HepG2 (cell line): ENCODE results near the gene SLC4A2. TPM values are rescaled to one million over a fixed set of nuclear protein-coding genes. Genes with fewer than 3 reads are reported as not detected.
A peak's percentile ranks its signal among the peaks of the same experiment; 100 is the strongest.

Experiments
- ADNP ChIP-seq: sonication (generic); formaldehyde crosslinking; IDR thresholded peaks from 2 replicates; pipeline ENCODE4 v1.4.0; 2020; ENCODE audit warnings: missing genetic modification reagents
- AGO2 ChIP-seq: fragments of 200-400 bp; formaldehyde crosslinking; optimal IDR thresholded peaks from 2 replicates; pipeline ENCODE3; 2017; ENCODE audit warnings: mild to moderate bottlenecking, low read depth, low read length, moderate library complexity
- AKAP8 ChIP-seq: sonication (generic); formaldehyde crosslinking; IDR thresholded peaks from 2 replicates; pipeline ENCODE4 v1.5.1; 2020; ENCODE audit warnings: mild to moderate bottlenecking, missing genetic modification reagents
- ERF ChIP-seq: IDR thresholded peaks from 2 replicates; pipeline ENCODE4 v1.6.1; 2018; ENCODE audit warnings: missing biosample characterization, missing genetic modification reagents
- FOXC1 ChIP-seq: sonication (generic); formaldehyde crosslinking; IDR thresholded peaks from 2 replicates; pipeline ENCODE4 v1.8.0; 2022; ENCODE audit warnings: mild to moderate bottlenecking, missing genetic modification reagents, borderline replicate concordance
- MTF2 ChIP-seq: sonication (generic); formaldehyde crosslinking; IDR thresholded peaks from 2 replicates; pipeline ENCODE4 v1.5.0; 2020; ENCODE audit warnings: missing genetic modification reagents, borderline replicate concordance
- NPAS2 ChIP-seq: sonication (generic); formaldehyde crosslinking; IDR thresholded peaks from 2 replicates; pipeline ENCODE4 v1.8.0; 2022; ENCODE audit warnings: mild to moderate bottlenecking, missing genetic modification reagents, borderline replicate concordance
- TBX2 ChIP-seq: sonication (generic); formaldehyde crosslinking; IDR thresholded peaks from 2 replicates; pipeline ENCODE4 v1.5.0; 2020; ENCODE audit warnings: missing genetic modification reagents, mild to moderate bottlenecking, borderline replicate concordance
- ZNF10 ChIP-seq: sonication (generic); formaldehyde crosslinking; IDR thresholded peaks from 2 replicates; pipeline ENCODE4 v1.4.0; 2020; ENCODE audit warnings: mild to moderate bottlenecking, low read depth, missing genetic modification reagents, borderline replicate concordance
- ZNF484 ChIP-seq: sonication (generic); formaldehyde crosslinking; IDR thresholded peaks from 2 replicates; pipeline ENCODE4 v1.5.1; 2020; ENCODE audit warnings: mild to moderate bottlenecking, low read depth, missing genetic modification reagents, borderline replicate concordance
- ZNF530 ChIP-seq: sonication (generic); formaldehyde crosslinking; IDR thresholded peaks from 2 replicates; pipeline ENCODE4 v1.5.0; 2020; ENCODE audit warnings: low read depth, mild to moderate bottlenecking, missing genetic modification reagents
- ZNF788 ChIP-seq: sonication (generic); formaldehyde crosslinking; IDR thresholded peaks from 2 replicates; pipeline ENCODE4 v1.5.0; 2020; ENCODE audit warnings: mild to moderate bottlenecking, missing genetic modification reagents, borderline replicate concordance
- ZNF839 ChIP-seq: sonication (generic); formaldehyde crosslinking; IDR thresholded peaks from 2 replicates; pipeline ENCODE4 v1.4.0; 2020; ENCODE audit warnings: missing genetic modification reagents, mild to moderate bottlenecking, borderline replicate concordance
- ZSCAN25 ChIP-seq: sonication (generic); formaldehyde crosslinking; IDR thresholded peaks from 2 replicates; pipeline ENCODE4 v1.8.0; 2022; ENCODE audit warnings: mild to moderate bottlenecking, missing genetic modification reagents
- polyA plus RNA-seq, 8 experiments: library from polyadenylated mRNA; depleted of rRNA in 3 of 8; stranded (reverse) in 7 of 8; unstranded in 1 of 8; fragments of >200 nt; fragmentation: Illumina TruSeq in 4 of 8; extraction: Trizol in 4 of 8; gene quantifications; 2 replicates each; pipeline versions ENCODE4 v1.2.1 to v1.2.3, GENCODE V29; 2011 to 2016; ENCODE audit warnings: low read depth in 4 of 8, missing spikeins in 1 of 8, mixed read lengths in 1 of 8; ENCODE audit not compliant: insufficient read depth in 1 of 8
- total RNA-seq, 5 experiments: library from RNA; depleted of rRNA; stranded (reverse); fragments of >200 nt; fragmentation: Illumina TruSeq; extraction: Trizol; gene quantifications; 2 replicates each; pipeline ENCODE4 v1.2.3, GENCODE V29; 2016; ENCODE audit warnings: low read depth in 1 of 5
- TF ChIP-seq, protein P1 (sequence below): sonication (generic); formaldehyde crosslinking; IDR thresholded peaks from 2 replicates; pipeline ENCODE4 v1.4.0; 2020; ENCODE audit warnings: missing genetic modification reagents
- TF ChIP-seq, protein P2 (sequence below): sonication (generic); formaldehyde crosslinking; IDR thresholded peaks from 2 replicates; pipeline ENCODE4 v1.8.0; 2022; ENCODE audit warnings: missing genetic modification reagents, mild to moderate bottlenecking, borderline replicate concordance
- TF ChIP-seq, protein P3 (sequence below): sonication (generic); formaldehyde crosslinking; IDR thresholded peaks from 2 replicates; pipeline ENCODE4 v1.5.0; 2020; ENCODE audit warnings: missing genetic modification reagents
- TF ChIP-seq, protein P4 (sequence below): sonication (generic); formaldehyde crosslinking; IDR thresholded peaks from 2 replicates; pipeline ENCODE4 v1.4.0; 2020; ENCODE audit warnings: missing genetic modification reagents
- TF ChIP-seq, protein P5 (sequence below): sonication (generic); formaldehyde crosslinking; IDR thresholded peaks from 2 replicates; pipeline ENCODE4 v1.4.0; 2020; ENCODE audit warnings: missing genetic modification reagents

SLC4A2 gene
- total and polyA plus RNA-seq, 2 of the 13 experiments (the other 11 are each of a cell fraction or from before 2014, with no cell fraction given) = 51.9 to 73.4 TPM

DNA sequence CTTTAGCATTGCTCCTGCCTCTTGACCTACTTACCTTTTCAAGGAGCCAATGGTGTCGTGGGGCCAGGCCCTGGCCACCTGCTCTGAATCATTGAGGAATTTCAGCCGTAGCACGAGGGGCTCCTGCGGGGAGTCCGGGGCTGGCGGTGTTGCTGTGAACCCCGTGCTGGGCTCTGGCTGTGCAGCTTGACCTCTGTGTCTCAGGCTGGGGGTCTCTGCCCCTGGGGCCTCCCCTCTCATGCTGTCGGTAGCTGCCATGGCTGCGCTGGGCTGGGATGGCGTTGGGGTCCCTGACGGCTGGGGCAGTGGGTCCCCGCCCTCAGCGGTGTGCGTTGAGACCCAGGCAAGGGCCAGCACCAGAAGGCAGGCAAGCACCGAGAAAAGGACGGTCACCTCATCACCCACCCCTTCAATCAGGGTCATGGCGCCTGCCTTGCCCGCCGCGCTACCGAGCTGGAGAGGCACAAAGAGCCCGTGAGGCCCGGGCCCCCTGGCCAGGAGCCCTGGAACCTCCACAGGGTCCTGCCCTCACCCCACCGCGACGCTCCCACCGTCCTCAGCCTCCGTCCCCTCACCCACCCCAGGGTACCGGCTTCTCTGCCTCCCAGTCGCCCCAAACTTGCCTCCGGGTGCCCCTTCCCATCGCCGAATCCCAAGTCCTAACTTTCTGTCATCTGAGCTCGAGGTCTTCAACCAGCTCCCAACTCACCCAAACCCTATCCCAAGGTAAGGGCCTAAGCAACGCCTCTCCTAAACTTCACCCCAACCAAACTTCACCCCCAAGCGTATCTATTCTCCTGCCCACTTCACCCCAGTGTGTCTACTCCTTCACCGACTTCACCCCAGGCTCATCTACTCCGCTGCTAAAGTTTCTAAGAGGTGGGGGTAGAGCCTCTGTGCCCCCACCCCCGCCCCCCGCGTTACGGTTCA, 23.0 kb downstream of the SLC4A2 start (continued):
- TF ChIP-seq ZNF839 (CRISPR knock-in tag) = no peak
- TF ChIP-seq NPAS2 (CRISPR knock-in tag) = no peak
- peak; percentile 54 for TF ChIP-seq AGO2
- TF ChIP-seq ZSCAN25 (CRISPR knock-in tag) = peak; percentile 74
- TF ChIP-seq ZNF484 (CRISPR knock-in tag) = no peak
- TF ChIP-seq, protein P1, sequence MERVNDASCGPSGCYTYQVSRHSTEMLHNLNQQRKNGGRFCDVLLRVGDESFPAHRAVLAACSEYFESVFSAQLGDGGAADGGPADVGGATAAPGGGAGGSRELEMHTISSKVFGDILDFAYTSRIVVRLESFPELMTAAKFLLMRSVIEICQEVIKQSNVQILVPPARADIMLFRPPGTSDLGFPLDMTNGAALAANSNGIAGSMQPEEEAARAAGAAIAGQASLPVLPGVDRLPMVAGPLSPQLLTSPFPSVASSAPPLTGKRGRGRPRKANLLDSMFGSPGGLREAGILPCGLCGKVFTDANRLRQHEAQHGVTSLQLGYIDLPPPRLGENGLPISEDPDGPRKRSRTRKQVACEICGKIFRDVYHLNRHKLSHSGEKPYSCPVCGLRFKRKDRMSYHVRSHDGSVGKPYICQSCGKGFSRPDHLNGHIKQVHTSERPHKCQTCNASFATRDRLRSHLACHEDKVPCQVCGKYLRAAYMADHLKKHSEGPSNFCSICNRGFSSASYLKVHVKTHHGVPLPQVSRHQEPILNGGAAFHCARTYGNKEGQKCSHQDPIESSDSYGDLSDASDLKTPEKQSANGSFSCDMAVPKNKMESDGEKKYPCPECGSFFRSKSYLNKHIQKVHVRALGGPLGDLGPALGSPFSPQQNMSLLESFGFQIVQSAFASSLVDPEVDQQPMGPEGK (CRISPR knock-in tag) = peak; percentile 58
- no peak for TF ChIP-seq TBX2
- no peak for TF ChIP-seq ADNP (CRISPR knock-in tag)
- TF ChIP-seq, protein P2, sequence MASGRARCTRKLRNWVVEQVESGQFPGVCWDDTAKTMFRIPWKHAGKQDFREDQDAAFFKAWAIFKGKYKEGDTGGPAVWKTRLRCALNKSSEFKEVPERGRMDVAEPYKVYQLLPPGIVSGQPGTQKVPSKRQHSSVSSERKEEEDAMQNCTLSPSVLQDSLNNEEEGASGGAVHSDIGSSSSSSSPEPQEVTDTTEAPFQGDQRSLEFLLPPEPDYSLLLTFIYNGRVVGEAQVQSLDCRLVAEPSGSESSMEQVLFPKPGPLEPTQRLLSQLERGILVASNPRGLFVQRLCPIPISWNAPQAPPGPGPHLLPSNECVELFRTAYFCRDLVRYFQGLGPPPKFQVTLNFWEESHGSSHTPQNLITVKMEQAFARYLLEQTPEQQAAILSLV (CRISPR knock-in tag) = peak; percentile 46; the same call in 1 of the 2 replicates
- no peak for TF ChIP-seq ZNF10 (CRISPR knock-in tag)
- TF ChIP-seq, protein P3, sequence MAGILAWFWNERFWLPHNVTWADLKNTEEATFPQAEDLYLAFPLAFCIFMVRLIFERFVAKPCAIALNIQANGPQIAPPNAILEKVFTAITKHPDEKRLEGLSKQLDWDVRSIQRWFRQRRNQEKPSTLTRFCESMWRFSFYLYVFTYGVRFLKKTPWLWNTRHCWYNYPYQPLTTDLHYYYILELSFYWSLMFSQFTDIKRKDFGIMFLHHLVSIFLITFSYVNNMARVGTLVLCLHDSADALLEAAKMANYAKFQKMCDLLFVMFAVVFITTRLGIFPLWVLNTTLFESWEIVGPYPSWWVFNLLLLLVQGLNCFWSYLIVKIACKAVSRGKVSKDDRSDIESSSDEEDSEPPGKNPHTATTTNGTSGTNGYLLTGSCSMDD (CRISPR knock-in tag) = no peak
- TF ChIP-seq ZNF788 (CRISPR knock-in tag) = peak; percentile 9; the same call in 1 of the 2 replicates
- TF ChIP-seq ZNF530 (CRISPR knock-in tag) = no peak
- TF ChIP-seq MTF2 = no peak
- peak; percentile 47; the same call in 1 of the 2 replicates for TF ChIP-seq AKAP8
- peak; percentile 39; the same call in 1 of the 2 replicates for TF ChIP-seq FOXC1 (CRISPR knock-in tag)
- TF ChIP-seq, protein P4, sequence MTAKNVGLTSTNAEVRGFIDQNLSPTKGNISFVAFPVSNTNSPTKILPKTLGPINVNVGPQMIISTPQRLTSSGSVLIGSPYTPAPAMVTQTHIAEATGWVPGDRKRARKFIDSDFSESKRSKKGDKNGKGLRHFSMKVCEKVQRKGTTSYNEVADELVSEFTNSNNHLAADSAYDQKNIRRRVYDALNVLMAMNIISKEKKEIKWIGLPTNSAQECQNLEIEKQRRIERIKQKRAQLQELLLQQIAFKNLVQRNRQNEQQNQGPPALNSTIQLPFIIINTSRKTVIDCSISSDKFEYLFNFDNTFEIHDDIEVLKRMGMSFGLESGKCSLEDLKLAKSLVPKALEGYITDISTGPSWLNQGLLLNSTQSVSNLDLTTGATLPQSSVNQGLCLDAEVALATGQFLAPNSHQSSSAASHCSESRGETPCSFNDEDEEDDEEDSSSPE = peak; percentile 13; the same call in 1 of the 2 replicates
- 0 out of 2 replicates have a peak, but pooled peaks have one; percentile 9 for TF ChIP-seq ERF (CRISPR knock-in tag)
- TF ChIP-seq, protein P5, sequence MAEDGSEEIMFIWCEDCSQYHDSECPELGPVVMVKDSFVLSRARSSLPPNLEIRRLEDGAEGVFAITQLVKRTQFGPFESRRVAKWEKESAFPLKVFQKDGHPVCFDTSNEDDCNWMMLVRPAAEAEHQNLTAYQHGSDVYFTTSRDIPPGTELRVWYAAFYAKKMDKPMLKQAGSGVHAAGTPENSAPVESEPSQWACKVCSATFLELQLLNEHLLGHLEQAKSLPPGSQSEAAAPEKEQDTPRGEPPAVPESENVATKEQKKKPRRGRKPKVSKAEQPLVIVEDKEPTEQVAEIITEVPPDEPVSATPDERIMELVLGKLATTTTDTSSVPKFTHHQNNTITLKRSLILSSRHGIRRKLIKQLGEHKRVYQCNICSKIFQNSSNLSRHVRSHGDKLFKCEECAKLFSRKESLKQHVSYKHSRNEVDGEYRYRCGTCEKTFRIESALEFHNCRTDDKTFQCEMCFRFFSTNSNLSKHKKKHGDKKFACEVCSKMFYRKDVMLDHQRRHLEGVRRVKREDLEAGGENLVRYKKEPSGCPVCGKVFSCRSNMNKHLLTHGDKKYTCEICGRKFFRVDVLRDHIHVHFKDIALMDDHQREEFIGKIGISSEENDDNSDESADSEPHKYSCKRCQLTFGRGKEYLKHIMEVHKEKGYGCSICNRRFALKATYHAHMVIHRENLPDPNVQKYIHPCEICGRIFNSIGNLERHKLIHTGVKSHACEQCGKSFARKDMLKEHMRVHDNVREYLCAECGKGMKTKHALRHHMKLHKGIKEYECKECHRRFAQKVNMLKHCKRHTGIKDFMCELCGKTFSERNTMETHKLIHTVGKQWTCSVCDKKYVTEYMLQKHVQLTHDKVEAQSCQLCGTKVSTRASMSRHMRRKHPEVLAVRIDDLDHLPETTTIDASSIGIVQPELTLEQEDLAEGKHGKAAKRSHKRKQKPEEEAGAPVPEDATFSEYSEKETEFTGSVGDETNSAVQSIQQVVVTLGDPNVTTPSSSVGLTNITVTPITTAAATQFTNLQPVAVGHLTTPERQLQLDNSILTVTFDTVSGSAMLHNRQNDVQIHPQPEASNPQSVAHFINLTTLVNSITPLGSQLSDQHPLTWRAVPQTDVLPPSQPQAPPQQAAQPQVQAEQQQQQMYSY (CRISPR knock-in tag) = no peak
